GM19351 (cell line): ENCODE data around the gene NABP1.

ENCODE experiments used
- ATAC-seq: cut with Tn5 transposase; IDR thresholded peaks from one replicate; pipeline ENCODE4 v1.9.1; 2021; ENCODE audit warnings: mild to moderate bottlenecking, moderate library complexity; ENCODE audit not compliant: unreplicated experiment

NABP1 gene

GRCh38 chr2:191703079-191703725 lies 25.3 kb downstream of the NABP1 start:
- no peak for ATAC-seq

- ATAC-seq = no peak
These were observed 27.1 kb downstream of the NABP1 start for GRCh38 chr2:191705084-191705483.

GRCh38 chr2:191705701-191706100 lies 27.8 kb downstream of the NABP1 start:
- no peak for ATAC-seq

- ATAC-seq = no peak
These were observed 28.9 kb downstream of the NABP1 start for GRCh38 chr2:191706791-191707190.

- no peak for ATAC-seq
These were observed 29.6 kb downstream of the NABP1 start for GRCh38 chr2:191707542-191707941.

- ATAC-seq = no peak
These were observed 32.5 kb downstream of the NABP1 start for GRCh38 chr2:191710411-191710900.

DNA sequence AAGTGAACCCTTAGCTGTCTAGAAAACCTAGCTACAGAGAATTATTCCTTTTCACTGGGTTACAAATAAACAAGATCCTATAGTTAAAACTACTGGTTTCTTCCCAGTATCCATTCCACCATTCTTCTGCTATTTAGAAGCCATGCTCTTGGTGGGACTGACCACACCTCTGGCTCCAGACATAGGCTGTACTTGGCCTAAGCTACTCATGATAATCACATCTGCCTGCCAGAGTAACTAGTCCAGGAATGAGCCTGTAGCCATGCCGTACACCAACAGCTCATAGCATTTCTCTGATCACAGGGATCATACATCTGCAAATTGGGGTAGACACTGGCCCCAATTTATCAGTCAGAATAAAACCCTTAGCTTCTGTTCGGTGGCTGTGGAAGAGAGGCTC lies 33.7 kb downstream of the NABP1 start:
- no peak for ATAC-seq

- ATAC-seq = peak; percentile 49
These were observed 35.9 kb downstream of the NABP1 start for GRCh38 chr2:191713837-191714236.

DNA sequence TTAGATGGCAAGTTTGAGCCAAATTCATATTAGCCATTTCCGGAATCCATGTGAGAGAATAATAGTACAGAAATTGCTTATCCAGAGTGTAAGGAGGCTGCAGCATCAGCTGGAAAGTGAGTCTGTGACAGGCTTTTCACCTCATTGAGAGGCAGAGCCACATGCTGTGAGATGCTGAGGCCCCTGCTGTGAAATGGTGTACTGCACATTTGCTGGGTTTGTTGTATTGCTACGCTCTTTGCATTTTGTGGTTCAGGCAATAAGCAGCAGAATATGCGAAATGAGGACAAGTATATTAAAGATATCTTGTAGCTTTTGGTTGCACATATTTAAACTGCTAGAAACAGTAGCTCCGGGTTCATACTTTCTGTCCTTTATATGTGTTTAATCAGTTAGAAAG lies 37.0 kb downstream of the NABP1 start:
- no peak for ATAC-seq

DNA sequence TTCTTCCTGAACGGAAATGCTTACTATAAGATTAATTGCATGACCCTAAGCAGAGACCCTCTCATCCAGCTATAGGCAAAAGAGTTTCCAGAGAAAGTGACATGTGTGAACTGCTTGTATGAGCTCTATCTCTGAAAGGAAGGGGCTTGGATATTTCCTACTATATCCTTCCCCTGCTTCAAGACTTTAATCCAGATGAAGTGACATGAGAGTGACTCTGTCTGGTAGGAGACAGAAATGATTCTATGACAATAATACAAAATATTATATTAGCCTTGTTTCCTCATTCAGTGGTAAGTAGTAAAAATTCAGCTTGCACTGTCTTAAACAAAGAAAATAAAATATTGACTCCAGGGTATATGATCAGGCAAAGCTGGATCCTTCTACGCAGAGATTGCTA lies 37.5 kb downstream of the NABP1 start:
- ATAC-seq = no peak

GRCh38 chr2:191719261-191719660 lies 41.3 kb downstream of the NABP1 start:
- ATAC-seq = no peak

- no peak for ATAC-seq
These were observed 42.0 kb downstream of the NABP1 start for GRCh38 chr2:191719938-191720337.

GRCh38 chr2:191721331-191721730 lies 43.4 kb downstream of the NABP1 start:
- no peak for ATAC-seq

- ATAC-seq = peak; percentile 48
These were observed 46.1 kb downstream of the NABP1 start for GRCh38 chr2:191724015-191724414.

DNA sequence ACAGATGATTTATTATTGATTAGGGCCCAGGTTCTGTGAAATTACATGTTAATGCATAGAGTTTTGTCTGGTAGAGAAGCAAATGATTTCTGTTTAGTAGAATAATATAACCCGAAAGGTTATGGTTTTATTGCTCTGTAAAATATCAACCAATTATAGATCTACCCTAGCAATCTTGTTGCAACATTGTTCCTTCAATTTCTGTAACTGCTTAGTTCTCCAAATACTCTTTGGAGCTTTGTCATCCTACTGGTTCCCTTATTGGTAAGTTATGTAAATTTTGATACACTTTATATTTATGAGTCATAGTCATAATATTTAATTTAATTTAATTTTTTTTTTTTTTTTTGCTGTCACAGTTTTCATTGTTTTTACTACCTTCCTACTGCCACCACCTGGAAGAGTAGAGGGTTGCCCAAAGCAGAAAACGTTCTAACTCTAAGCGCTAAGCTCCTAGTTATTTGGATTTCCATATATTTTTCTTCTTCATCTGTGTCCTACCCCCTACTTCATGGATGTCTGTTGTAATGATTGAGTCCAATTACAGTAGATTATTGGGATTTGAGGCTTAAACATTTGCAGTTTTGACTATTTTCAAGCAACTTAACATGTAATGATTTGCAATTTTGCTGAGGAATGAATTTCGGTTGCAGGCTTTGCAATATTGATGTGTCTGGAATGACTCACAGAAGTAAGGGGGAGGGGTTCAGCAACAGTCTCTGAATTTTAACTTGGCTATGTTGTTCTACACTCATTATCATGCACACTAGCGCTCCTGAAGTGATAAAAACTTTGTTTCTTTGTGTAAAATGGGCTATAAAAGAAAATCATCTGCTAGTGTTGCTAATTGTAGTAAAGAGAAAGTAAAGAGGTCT lies 51.1 kb downstream of the NABP1 start:
- peak; percentile 80 for ATAC-seq

- no peak for ATAC-seq
These were observed 52.3 kb downstream of the NABP1 start for GRCh38 chr2:191730263-191730662.
